Activated T-helper 17 cell treated with anti-CD3 and anti-CD28 coated beads, Interleukin-2, amount 50 U/mL, for 72 hours (primary cell): ENCODE data around the gene PLEKHM2. TPM values are rescaled to one million over a fixed set of nuclear protein-coding genes. Genes with fewer than 3 reads are reported as not detected.
A peak's percentile ranks its signal among the peaks of the same experiment; 100 is the strongest.

Experiments used
- ATAC-seq: fragments of 150-1000 bp; cut with Tn5 transposase; replicated peaks from 2 replicates; pipeline ENCODE4 v1.10.0; 2021; ENCODE audit warnings: mild to moderate bottlenecking, moderate library complexity
- H3K27ac Mint-ChIP-seq: one replicate; pipeline ENCODE4 v1.8.0; 2022; ENCODE audit warnings: mixed read lengths
- H3K27me3 Mint-ChIP-seq: one replicate; pipeline ENCODE4 v1.8.0; 2022; ENCODE audit warnings: mixed read lengths
- H3K36me3 Mint-ChIP-seq: one replicate; pipeline ENCODE4 v1.8.0; 2022; ENCODE audit warnings: low read depth, mild to moderate bottlenecking, mixed read lengths
- H3K4me1 Mint-ChIP-seq: one replicate; pipeline ENCODE4 v1.8.0; 2022; ENCODE audit warnings: mixed read lengths
- H3K4me3 Mint-ChIP-seq: one replicate; pipeline ENCODE4 v1.8.0; 2022; ENCODE audit warnings: mild to moderate bottlenecking, mixed read lengths
- H3K9me3 Mint-ChIP-seq: one replicate; pipeline ENCODE4 v1.8.0; 2022; ENCODE audit warnings: mixed read lengths
- total RNA-seq, 2 donors: library from RNA; stranded (reverse); gene quantifications; one replicate each; pipeline ENCODE4 v1.2.3, GENCODE V29; 2022

Gene PLEKHM2
- total RNA-seq, 2 donors from 2014 or later = 32.2 to 50.5 TPM

DNA sequence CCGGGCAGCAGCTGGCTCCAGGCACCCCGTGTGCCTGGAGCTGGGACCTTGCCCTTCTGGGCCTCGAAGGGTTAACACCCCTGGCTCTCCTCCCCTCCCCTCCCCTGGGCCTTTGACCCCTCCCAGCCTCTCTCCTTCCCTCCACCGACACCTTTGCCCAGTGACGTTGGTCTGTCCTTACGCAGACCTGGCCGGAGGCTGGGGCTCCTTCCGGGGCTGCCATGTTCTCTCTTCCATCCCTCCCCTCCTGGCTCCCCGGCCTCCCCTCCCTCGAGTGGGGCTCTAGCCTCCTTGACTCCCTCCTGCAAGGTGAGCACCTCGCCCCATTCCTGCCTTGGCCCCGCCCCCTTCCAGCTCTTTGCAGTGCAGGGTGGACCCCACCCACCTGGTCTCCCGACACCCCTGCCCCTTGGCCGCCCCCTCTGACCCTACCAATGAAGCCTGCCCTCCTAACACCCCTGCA lies 58.2 kb downstream of the PLEKHM2 start, which contains the start of gene TMEM82:
TSS of gene TMEM82 (plus strand) at position 161 of the 463 bp plus-strand sequence. CDS start at position 222, 61 bp downstream.
- Mint-ChIP-seq H3K36me3 (no peaks in the 10 kb centered on the region), H3K4me3 (no peak within 1 kb of the TSS), H3K27ac (no peak within 1 kb of the TSS), H3K27me3 (no peaks in the 10 kb centered on the region), H3K4me1 (peaks cover 6% of the 10 kb centered on the region), H3K9me3 (no peaks in the 10 kb centered on the region)
- ATAC-seq = no peak

DNA sequence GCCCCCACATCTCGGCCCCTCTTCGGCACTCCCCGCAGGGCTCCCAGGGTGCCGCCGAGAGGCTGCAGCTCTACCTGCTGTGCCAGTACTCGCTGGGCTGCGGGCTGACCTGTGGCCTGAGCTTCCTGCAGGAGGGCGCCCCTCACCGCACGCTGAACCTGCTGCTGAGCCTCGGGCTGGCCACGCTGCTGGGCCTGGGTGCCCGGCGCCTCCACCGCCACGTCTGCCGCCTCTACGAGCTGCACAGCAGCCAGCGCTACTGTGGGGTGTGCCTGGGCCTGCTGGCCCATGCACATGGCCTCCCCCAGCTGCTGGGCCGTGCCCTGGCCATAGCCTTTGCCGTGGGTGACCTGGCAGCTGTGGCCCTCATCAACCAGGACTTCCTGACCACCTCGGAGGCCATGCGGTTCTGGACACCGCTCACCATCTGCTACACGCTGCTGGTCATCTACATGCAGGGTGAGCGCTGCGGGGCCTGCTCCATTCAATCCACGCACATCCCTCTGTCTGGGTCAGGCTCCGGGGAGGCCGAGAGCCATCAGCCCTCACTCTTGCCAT lies 60.1 kb downstream of the PLEKHM2 start:
- peaks cover 6% of the 10 kb centered on the region for H3K4me1 Mint-ChIP-seq
- no peak for ATAC-seq
- H3K27me3 Mint-ChIP-seq = no peaks in the 10 kb centered on the region
- no peaks in the 10 kb centered on the region for H3K36me3 Mint-ChIP-seq
- no peaks in the 10 kb centered on the region for H3K9me3 Mint-ChIP-seq
- no peak overlapping the region for H3K27ac Mint-ChIP-seq
- H3K4me3 Mint-ChIP-seq = no peak overlapping the region

DNA sequence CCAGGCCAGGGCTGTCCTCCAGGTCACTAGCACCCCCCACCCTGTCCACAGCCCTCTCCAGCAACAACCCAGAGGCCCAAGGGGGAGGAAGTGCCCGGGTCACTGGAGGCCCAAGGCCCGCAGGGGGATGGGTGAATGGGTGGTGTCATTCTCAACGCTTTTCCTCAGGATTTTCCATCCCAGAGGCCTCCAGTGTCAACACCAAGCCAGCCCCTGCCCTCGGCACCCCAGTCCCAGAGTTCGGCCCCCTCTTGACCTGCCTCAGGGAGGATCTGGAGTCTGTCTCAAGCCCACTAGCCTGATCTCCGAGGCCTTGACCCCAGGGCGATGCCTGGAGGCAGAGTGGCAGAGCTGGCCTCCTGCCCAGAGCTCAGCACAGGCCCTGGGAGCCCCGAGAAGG lies 63.3 kb downstream of the PLEKHM2 start:
- Mint-ChIP-seq H3K9me3 (no peaks in the 10 kb centered on the region), H3K27me3 (no peaks in the 10 kb centered on the region), H3K36me3 (no peaks in the 10 kb centered on the region), H3K4me1 (no peaks in the 10 kb centered on the region), H3K27ac (no peak overlapping the region), H3K4me3 (no peak overlapping the region)
- ATAC-seq = no peak

DNA sequence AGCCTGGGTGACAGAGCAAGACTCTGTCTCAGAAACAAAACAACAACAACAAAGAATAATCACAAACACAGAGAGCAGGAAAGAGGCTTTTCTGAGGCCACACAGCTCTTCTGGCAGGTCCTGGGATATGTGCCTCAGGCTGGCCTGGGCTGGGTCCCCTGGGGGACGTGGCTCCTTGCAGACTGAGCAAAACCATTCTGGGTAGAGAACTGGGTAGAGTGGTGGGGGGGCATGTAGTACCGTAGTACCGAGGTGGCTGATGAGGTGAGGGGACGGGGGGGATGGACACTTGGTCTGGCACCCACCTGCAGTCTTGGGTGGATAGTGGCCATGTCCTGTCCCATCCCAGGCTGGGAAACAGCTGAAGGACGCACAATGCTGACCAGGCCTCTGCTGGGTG lies 64.1 kb downstream of the PLEKHM2 start:
- Mint-ChIP-seq H3K27ac (no peak overlapping the region), H3K27me3 (peaks cover under 1% of the 10 kb centered on the region), H3K9me3 (no peaks in the 10 kb centered on the region), H3K4me1 (no peaks in the 10 kb centered on the region), H3K36me3 (no peaks in the 10 kb centered on the region), H3K4me3 (no peak overlapping the region)
- no peak for ATAC-seq

DNA sequence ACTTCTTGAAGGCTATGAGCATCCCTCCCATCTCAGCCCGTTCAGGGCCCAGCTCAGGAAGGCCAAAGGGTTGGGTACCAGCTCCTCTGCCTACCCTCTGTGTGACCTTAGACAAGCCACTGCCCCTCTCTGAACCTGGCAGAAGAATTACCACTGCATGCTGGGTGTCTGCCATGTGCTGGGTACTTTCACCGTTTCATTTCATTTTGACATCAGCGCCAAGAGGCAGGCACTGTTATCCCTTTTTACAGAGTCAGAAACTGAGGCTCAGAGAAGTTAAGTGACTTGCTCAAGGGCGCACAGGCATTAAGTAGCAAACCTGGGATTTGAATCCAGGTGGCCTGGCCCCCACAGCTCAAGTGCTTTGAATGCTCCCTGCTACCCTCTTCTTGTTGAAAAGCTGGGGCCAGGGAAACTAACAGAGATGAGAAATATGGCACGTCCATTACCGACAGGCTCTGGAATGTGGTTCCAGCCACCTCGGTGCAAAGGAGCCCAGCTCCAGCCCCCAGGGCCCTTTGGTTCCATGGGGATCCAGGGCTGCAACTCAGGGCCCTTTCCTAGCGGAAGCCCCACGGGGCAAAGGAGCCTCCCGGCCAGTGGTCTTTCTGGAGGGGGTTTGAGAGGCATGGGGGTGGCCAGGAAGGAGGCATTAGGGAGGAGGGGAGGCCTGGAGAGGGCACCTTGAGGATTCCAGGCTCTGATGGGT lies 64.7 kb downstream of the PLEKHM2 start:
- Mint-ChIP-seq H3K9me3 (no peaks in the 10 kb centered on the region), H3K27ac (no peak overlapping the region), H3K27me3 (peaks cover 4% of the 10 kb centered on the region), H3K4me1 (no peaks in the 10 kb centered on the region), H3K36me3 (no peaks in the 10 kb centered on the region), H3K4me3 (no peak overlapping the region)
- ATAC-seq = no peak

DNA sequence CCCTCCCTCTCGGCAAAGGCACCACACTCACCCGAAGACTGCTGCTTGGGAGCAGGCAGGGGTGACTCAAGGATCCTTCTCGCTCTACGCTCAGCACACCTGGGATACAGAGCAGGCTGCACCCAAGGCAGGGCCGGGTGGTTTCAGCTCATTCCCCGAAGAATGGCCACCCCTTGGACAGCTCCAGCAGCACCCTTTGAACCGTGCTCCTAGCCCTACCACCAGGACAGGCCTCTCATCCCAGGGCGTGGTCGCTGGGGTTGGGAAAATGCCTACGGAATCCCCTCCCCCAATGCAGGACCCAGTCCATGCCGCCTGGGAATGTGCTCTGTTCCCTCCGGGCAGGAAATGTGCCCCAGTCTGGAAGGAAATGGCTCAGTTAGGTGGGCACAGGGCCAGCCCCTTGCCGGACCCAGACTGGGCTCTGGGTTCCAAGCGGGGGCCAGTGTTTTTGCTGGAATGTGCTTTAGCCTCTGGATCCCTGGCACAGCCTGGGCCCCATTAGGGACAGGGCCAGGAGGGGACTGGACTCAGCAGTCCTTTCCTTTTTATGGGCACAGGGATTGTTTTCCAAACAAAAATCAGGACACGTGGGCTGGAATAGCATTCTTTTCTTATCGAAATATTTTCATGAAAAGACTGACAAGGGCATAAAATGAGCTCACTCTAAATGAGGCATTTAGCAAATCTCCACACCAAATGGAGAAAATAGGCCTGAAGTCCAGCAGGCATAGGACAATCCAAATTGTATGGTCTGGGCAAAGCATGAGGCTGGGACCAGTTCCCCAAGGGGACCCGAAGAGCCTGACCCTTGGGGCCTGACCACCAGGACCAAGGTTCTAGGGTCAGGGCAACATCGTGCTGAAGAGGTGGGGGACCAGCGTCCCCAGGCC lies 65.5 kb downstream of the PLEKHM2 start:
- Mint-ChIP-seq H3K4me1 (no peaks in the 10 kb centered on the region), H3K36me3 (no peaks in the 10 kb centered on the region), H3K9me3 (no peaks in the 10 kb centered on the region), H3K4me3 (no peak overlapping the region), H3K27ac (no peak overlapping the region), H3K27me3 (peaks cover 4% of the 10 kb centered on the region)
- ATAC-seq = no peak

DNA sequence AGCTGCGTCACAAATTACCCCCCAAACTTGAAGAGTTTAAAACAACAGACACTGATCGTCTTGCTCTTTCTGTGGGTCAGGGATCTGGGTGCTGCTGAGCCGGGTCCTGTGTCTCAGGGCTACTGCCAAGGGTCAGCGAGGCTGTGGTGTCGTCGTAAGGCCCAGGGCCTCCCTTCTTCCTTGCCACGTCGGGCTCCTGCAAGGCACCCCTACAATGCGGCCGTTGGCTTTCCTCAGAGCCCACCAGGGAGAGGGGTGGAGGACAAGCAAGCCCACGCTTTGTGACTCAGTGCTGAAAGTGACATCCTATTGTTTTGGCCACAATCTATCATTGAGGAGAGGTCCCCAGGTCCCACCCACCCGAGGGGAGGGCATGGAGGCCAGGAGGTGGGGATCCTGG lies 66.8 kb downstream of the PLEKHM2 start:
- Mint-ChIP-seq H3K4me3 (no peak overlapping the region), H3K36me3 (no peaks in the 10 kb centered on the region), H3K27me3 (peaks cover 10% of the 10 kb centered on the region)

DNA sequence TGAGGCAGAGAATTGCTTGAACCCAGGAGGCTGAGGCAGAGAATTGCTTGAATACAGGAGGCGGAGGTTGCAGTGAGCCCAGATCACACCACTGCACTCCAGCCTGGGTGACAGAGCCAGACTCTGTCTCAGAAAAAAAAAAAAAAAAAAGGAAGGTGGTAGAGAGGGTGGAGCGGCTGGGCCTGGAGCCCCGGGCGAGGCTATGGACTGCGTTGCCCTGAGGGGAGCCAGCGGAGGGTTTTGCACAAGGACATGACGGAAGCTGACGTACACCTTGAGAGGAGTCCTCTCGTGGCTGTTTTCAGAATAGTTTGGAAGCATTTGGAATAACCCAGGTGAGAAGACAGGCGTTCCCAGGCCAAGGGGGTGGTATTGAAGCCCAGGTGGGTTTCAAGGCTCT lies 67.6 kb downstream of the PLEKHM2 start:
- Mint-ChIP-seq H3K4me3 (no peak overlapping the region), H3K9me3 (no peaks in the 10 kb centered on the region), H3K27me3 (peaks cover 16% of the 10 kb centered on the region), H3K36me3 (no peaks in the 10 kb centered on the region), H3K27ac (no peak overlapping the region), H3K4me1 (peaks cover 5% of the 10 kb centered on the region)
- ATAC-seq = no peak

More for the DNA sequence above, 66.8 kb downstream of the PLEKHM2 start:
- H3K9me3 Mint-ChIP-seq = no peaks in the 10 kb centered on the region
- H3K27ac Mint-ChIP-seq = no peak overlapping the region
- no peak for ATAC-seq
- peaks cover under 1% of the 10 kb centered on the region for H3K4me1 Mint-ChIP-seq

DNA sequence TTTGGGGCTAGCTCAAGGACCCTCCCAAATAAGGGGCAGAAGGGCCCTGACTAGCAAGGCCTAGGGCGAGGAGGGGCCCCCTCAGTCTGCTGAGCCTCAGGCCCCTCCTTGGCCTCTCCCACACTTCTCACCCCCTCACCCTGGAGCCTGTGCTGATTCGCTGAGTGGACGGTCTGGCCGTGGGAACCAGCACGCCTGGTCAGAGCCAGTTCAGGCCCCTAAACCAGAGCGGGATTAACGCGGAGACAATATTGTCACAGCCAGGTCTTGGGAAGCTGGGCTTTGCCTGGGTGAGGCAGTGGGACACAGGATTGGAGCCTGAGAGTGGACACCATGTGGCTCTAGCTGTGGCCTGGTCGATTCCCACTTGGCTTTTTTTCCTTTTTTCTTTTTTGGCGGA lies 69.7 kb downstream of the PLEKHM2 start:
- H3K4me3 Mint-ChIP-seq = no peak overlapping the region
- H3K27me3 Mint-ChIP-seq = peaks cover 22% of the 10 kb centered on the region
- H3K4me1 Mint-ChIP-seq = peaks cover 5% of the 10 kb centered on the region
- H3K27ac Mint-ChIP-seq = no peak overlapping the region
- H3K9me3 Mint-ChIP-seq = no peaks in the 10 kb centered on the region
- ATAC-seq = no peak
- no peaks in the 10 kb centered on the region for H3K36me3 Mint-ChIP-seq

DNA sequence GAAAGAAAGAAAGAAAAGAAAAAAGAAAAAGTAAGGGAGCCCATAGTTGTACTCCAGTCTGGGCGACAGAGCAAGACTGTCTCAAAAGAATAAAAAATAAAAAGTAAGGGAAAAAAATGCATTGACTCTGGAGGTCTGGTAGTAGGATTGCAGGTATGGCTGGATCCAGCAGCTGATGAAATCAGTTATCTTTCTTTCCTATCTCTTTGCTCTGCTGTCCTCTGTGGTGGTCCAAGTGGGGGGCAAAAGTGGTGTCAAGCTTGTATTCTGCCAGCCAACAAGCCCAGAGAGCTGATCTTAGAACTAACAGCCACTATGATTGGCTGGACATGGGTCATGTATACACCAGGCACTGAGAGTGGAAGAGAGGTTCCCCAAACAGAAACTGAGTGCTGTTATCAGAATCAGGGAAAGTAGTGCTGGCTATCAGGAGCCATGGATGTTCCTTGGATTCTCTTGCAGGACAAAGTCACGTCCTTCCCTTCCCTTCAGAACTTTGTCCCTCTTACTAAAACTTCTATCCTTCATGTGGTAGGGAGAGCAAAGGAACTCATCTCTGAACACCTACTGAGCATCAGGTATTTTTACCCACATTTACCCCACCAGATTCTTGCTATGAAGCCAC lies 71.0 kb downstream of the PLEKHM2 start:
- H3K4me1 Mint-ChIP-seq = peaks cover 5% of the 10 kb centered on the region
- no peak for ATAC-seq
- no peaks in the 10 kb centered on the region for H3K9me3 Mint-ChIP-seq
- no peaks in the 10 kb centered on the region for H3K36me3 Mint-ChIP-seq
- peaks cover 26% of the 10 kb centered on the region for H3K27me3 Mint-ChIP-seq
- no peak overlapping the region for H3K4me3 Mint-ChIP-seq
- no peak overlapping the region for H3K27ac Mint-ChIP-seq

DNA sequence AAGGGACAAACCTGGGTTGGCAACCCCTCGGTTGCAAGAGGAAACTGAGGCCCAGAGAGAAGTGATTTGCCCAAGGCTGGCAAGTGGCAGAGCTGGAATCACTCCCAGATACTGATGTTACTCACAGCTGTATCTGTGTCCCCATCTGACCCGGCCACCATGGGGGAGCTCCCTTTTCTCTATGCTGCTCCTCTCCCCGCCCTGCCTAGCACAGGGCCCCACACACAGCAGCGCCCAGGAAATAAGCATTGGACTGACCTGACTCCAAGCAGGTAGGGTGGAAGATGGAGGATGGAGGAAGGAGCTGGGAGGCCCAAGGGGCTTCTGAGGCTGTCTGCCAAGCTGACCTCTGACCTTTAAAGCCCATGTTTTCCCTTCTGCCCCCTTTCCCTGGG lies 71.5 kb downstream of the PLEKHM2 start:
- no peaks in the 10 kb centered on the region for H3K36me3 Mint-ChIP-seq
- H3K4me3 Mint-ChIP-seq = no peak overlapping the region
- ATAC-seq = peak; percentile 32
- H3K4me1 Mint-ChIP-seq = peaks cover 5% of the 10 kb centered on the region
- no peaks in the 10 kb centered on the region for H3K9me3 Mint-ChIP-seq
- H3K27me3 Mint-ChIP-seq = peaks cover 29% of the 10 kb centered on the region
- H3K27ac Mint-ChIP-seq = no peak overlapping the region

DNA sequence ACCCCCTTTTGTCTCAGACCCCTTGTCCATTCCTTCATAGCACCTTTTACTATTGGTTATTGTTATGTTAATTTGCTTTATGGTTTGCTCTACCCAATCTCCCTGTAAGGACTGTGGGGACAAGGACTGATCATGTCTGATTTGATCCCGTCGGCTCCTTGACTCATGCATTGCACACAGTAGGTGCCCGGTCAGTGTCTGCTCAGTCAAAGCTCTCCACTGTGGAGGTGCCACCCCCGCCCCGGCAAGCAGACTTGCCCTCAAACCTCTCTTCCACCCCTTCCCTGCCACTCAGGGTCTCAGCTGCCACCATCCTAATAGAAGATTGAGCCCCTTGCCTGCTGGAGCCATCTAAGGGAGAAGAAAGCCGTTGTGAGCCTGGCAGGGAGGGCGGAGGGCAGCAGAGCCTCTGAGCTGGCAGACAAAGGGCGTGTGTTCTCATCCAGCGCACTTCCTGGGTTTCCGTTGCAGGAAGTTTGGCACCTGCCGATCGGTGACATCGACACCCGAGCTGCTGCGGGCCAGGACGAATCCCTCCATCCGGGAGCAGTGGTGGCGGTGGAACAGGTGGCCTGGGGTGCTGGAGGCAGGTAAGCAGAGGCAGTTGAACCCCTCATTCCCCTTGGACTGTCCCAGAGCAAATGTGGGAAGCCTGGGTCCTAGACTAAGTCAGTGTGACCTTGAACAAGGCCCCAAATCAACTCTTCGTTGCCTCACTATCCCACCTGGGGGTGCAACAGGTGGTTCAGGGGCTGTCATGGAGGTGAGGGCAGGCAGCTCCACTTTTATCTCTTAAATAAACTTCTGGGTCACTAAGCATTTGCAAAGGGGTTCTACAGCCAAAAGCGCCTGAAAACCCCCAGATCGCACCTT lies 72.3 kb downstream of the PLEKHM2 start:
- H3K36me3 Mint-ChIP-seq = no peaks in the 10 kb centered on the region
- peak overlapping the region; percentile 47 for H3K4me3 Mint-ChIP-seq
- ATAC-seq = peak; percentile 49
- H3K9me3 Mint-ChIP-seq = no peaks in the 10 kb centered on the region
- H3K27ac Mint-ChIP-seq = no peak overlapping the region
- H3K27me3 Mint-ChIP-seq = peaks cover 32% of the 10 kb centered on the region
- H3K4me1 Mint-ChIP-seq = peaks cover 5% of the 10 kb centered on the region

DNA sequence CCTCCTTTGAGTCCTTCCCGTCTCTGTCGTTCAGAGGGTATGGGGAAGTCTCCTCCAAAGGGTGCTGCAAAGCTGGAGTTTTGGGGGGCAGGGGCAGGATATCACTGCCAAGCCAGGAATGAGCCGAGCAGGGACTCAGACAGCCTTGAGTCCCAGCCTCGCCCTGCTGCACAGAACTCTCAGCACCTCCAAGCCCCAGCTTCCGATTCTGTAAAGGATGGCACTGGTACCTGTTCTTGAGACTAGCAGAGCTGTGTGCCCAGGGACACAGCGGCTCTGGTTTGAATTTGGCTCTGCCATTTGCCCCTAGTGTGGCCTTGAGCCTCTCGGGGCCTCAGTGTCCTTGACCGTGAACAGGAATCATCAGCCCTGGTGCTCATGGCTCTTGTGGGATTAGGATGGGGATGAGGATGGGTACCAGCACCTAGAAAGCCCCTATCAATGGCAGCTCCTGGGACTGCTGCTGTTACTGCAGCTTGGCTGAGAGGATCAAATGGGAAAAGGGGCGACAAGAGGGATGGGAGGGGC lies 73.0 kb downstream of the PLEKHM2 start:
- H3K36me3 Mint-ChIP-seq = no peaks in the 10 kb centered on the region
- H3K9me3 Mint-ChIP-seq = no peaks in the 10 kb centered on the region
- no peak overlapping the region for H3K4me3 Mint-ChIP-seq
- no peak for ATAC-seq
- no peak overlapping the region for H3K27ac Mint-ChIP-seq
- H3K27me3 Mint-ChIP-seq = peaks cover 36% of the 10 kb centered on the region
- H3K4me1 Mint-ChIP-seq = peaks cover 5% of the 10 kb centered on the region
